NCI-H2196 (cell line): ENCODE measurements around the gene MLEC.
A peak's percentile ranks its signal among the peaks of the same experiment; 100 is the strongest.

Experiments used
- DNase-seq: peaks from one replicate; lab custom pipeline; 2025; ENCODE audit not compliant: unreplicated experiment; lab: John Stamatoyannopoulos, UW

MLEC gene

GRCh38 chr12:120686690-120687577 is at the start of gene MLEC:
Gene MLEC, plus strand, starts transcription at chr12:120687149. Its CDS starts 148 bp downstream, at chr12:120687297.
- peak; percentile 97 for DNase-seq

- peak; percentile 40 for DNase-seq
Measured at GRCh38 chr12:120639771-120640721, 46.9 kb upstream of the MLEC start, which contains the start of gene CABP1. Gene CABP1, plus strand, starts transcription at chr12:120640626. Its CDS starts 60 bp downstream, at chr12:120640686.

GRCh38 chr12:120640861-120641833 is 45.8 kb upstream of the MLEC start:
- DNase-seq: no peak

- DNase-seq: no peak
Measured at GRCh38 chr12:120642121-120642520, 44.8 kb upstream of the MLEC start.

GRCh38 chr12:120642826-120643225 is 44.1 kb upstream of the MLEC start:
- DNase-seq: no peak

GRCh38 chr12:120643574-120643973 is 43.4 kb upstream of the MLEC start:
- no peak for DNase-seq

- peak; percentile 43 for DNase-seq
Measured at GRCh38 chr12:120646044-120646443, 40.9 kb upstream of the MLEC start.

- no peak for DNase-seq
Measured at GRCh38 chr12:120647375-120647755, 39.6 kb upstream of the MLEC start.

- DNase-seq: no peak
Measured at GRCh38 chr12:120649442-120650232, 37.3 kb upstream of the MLEC start.

GRCh38 chr12:120650233-120650690 is 36.7 kb upstream of the MLEC start:
- no peak for DNase-seq

GRCh38 chr12:120651821-120652220 is 35.1 kb upstream of the MLEC start:
- DNase-seq: no peak

GRCh38 chr12:120652656-120653435 is 34.1 kb upstream of the MLEC start:
- no peak for DNase-seq

- DNase-seq: no peak
Measured at GRCh38 chr12:120653611-120654010, 33.3 kb upstream of the MLEC start.

GRCh38 chr12:120654656-120655055 is 32.3 kb upstream of the MLEC start:
- no peak for DNase-seq

- no peak for DNase-seq
Measured at GRCh38 chr12:120656008-120656407, 30.9 kb upstream of the MLEC start.

- DNase-seq: no peak
Measured at GRCh38 chr12:120658286-120659150, 28.4 kb upstream of the MLEC start.

- DNase-seq: no peak
Measured at GRCh38 chr12:120659151-120659525, 27.8 kb upstream of the MLEC start.

- no peak for DNase-seq
Measured at GRCh38 chr12:120661432-120661831, 25.5 kb upstream of the MLEC start.
